Right renal pelvis (tissue), 4 donors: ENCODE results near the gene HLTF. TPM values are rescaled to one million over a fixed set of nuclear protein-coding genes. Genes with fewer than 3 reads are reported as not detected.
"Not testable (repeated sequence)": the region's sequence is repeated elsewhere in the genome, so short reads cannot be mapped to it uniquely, and the experiment has no call there.

Experiments
- DNase-seq, 4 donors: peaks; one replicate each; pipeline ENCODE4 v3.0.0-alpha.2; 2013; ENCODE audit warnings: low read depth in 4 of 4, low spot score in 3 of 4, missing footprints in 1 of 4
- polyA plus RNA-seq, 4 donors: library from polyadenylated mRNA; unstranded; fragments of 120-200 nt; gene quantifications; one replicate each; pipeline ENCODE4 v1.2.1, GENCODE V29; 2013; ENCODE audit not compliant: insufficient read length in 4 of 4

The HLTF gene, protein sequence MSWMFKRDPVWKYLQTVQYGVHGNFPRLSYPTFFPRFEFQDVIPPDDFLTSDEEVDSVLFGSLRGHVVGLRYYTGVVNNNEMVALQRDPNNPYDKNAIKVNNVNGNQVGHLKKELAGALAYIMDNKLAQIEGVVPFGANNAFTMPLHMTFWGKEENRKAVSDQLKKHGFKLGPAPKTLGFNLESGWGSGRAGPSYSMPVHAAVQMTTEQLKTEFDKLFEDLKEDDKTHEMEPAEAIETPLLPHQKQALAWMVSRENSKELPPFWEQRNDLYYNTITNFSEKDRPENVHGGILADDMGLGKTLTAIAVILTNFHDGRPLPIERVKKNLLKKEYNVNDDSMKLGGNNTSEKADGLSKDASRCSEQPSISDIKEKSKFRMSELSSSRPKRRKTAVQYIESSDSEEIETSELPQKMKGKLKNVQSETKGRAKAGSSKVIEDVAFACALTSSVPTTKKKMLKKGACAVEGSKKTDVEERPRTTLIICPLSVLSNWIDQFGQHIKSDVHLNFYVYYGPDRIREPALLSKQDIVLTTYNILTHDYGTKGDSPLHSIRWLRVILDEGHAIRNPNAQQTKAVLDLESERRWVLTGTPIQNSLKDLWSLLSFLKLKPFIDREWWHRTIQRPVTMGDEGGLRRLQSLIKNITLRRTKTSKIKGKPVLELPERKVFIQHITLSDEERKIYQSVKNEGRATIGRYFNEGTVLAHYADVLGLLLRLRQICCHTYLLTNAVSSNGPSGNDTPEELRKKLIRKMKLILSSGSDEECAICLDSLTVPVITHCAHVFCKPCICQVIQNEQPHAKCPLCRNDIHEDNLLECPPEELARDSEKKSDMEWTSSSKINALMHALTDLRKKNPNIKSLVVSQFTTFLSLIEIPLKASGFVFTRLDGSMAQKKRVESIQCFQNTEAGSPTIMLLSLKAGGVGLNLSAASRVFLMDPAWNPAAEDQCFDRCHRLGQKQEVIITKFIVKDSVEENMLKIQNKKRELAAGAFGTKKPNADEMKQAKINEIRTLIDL
- 10 to 100 TPM; 38.9 to 53.2 (median 48.0) TPM for polyA plus RNA-seq

DNA sequence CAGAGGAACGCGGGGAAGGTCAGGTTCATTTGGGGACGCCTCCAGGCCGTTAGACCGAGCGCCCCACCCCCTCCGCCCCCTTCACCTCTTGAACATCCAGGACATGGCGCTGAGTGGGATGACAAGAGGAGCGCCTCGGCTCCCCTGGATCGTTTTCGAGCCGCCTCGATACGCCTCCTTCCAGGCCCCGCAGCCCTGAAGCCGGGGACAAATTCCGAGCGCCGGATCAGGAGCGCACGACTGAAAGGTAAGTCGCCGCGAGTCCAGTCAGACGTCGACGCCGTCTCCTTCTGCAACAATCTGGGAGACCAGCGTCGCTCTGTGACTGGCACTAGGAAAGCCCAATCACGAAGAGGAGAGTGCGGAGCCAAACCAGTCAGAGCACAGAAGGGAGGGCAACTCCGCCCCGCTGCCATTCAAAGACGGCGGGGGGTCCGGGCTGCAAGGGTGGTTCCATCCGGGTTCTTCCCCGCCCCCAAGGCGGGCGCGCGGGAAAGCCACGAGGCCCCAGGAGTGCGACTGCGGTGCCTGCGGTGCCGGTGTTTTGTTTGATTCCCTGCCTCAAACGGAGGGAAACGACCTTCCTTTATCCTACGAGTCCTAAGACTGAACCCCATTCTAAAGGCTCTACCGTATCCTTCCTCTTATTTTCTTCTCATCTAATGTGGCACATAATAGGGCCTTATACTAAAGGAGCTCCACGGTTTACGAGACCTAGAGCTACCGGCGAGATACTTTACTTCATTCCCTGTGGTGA, at the start of gene HLTF:
Gene HLTF, minus strand, starts transcription at position 302 of the 757 bp plus-strand sequence. Its CDS starts 197 bp downstream, at position 105.
- DNase-seq: peak; percentile 87 to 96 (median 94)

DNA sequence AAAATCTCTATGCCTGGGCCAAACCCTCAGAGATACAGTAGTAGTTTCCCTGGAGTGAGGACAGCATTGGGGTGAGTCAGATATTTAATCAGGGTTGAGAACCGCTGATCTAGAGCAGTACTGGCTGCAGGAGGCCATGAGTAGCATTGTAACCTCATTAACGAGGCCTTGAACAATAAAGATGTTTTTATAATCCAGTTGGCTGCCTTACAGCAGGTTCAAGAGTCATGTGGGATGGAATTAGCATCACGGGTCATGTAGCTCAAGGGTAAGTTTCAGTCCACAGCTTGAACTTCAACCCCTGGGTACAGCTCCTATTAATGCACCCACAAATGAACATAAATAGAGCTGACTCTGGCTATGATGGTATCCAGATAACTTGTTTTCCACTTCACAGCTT, 48.2 kb upstream of the HLTF start:
- DNase-seq: peak in 1 of 4 donors; percentile 30

DNA sequence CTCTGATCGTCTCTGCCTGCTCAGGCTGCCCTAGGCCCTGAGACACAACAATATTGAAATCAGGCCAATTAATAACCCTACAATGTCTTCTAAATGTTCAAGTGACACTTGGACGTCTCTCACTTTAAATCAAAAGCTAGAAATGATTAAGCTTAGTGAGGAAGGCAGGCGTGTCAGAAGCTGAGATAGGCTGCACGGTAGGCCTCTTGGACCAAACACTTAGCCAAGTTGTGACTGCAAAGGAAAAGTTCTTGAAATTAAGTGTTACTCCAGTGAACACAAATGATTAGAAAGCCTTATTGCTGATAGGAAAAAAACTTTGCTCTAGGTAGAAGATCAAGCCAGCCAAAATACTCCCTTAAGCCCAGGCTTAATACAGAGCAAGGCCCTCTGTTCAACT, 45.3 kb upstream of the HLTF start:
- DNase-seq: no peak

DNA sequence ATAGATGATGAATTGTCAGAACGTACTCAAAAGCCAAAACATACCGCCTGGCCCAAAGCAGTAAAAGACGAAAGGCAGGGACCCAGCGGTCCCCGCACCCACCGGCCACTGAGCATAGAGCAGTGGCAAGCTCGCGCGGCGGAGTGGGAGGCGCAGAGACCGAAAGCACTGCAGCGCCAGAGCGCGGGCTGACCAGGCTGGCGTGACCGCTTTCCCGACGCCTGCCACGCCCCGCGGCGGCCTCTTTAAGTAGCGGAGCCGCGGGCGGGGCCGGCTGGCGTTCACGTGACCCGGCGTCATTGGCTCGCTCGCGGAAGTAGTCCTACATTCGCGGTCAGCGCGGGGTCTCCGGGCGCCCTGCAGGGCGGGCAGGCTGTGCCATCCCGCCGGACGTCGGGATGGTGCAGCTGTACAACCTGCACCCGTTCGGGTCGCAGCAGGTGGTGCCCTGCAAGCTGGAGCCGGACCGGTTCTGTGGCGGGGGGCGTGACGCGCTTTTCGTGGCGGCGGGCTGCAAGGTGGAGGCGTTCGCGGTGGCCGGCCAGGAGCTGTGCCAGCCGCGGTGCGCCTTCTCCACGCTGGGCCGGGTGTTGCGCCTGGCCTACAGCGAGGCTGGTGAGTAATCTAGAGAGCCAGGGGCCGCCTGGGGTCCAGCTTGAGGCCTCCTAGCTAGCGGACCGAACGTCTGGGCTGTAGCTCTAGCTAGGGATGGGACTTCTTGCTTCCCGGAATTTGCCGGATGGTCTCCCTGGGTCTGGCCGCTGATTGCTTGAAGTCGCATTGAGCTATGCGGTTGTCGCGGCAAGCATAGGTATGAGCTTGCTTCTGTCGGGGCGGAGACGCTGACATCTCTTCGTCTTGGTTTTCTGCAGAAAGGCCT, 43.2 kb upstream of the HLTF start, which contains the start of gene HPS3:
Gene HPS3, plus strand, starts transcription at position 313 of the 880 bp plus-strand sequence. Its CDS starts 86 bp downstream, at position 399.
- peak; percentile 86 to 88 (median 86) for DNase-seq

DNA sequence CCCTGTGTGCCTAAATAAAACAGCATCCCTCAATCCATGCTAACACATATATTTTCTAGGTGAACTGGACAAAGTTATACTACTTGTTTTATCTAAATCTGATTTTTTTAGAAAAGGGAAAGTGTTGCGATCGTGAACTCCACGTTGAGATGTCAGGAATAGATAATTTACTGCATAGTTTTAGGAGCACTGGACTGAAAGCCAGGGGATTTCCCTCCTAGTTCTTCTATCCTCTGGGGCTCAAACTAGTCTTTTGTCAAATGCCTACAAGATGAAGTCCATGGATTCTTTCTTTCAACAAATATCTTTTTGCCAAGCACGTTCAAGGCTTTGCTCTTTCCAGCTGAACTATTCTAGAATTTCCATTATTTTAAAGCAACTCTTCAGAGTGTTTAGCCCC, 42.5 kb upstream of the HLTF start:
- DNase-seq: no peak

DNA sequence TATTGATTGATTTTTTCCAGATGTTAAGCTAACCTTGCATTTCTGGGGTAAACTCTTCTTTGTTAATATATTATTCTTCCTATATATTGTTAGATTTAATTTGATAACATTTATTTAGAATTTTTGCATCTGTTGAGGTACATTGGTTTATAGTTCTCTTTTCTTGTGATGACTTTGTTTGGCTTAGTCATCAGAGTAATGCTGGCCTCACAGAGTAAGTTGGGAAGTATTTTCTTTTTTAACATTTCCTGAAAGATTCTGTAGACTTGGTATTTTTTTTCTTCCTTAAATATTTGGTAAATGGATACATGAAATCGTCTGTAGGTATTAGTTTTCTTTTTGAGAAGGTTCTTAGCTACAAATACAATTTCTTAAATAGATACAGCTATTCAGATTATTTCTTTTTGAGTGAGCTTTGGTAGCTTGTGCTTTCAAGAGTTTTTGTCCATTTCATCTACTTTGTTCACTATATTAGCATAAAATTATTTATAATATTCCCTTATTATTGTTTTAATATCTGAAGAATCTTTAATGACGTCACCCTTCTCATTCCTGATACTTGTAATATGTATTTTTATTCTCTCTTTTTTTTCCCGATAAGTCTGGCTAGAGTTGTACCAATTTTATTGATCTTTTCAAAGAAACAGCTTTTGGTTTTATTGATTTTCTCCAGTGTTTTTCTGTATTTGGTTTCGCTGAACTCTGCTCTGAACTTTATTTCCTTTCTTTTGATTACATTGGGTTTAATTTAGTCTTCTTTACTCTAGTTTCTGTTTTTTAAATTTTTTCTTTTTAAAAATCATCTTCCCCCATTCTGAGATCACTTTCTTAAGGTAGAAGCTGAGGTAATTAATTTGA, 36.6 kb upstream of the HLTF start:
- no peak for DNase-seq

DNA sequence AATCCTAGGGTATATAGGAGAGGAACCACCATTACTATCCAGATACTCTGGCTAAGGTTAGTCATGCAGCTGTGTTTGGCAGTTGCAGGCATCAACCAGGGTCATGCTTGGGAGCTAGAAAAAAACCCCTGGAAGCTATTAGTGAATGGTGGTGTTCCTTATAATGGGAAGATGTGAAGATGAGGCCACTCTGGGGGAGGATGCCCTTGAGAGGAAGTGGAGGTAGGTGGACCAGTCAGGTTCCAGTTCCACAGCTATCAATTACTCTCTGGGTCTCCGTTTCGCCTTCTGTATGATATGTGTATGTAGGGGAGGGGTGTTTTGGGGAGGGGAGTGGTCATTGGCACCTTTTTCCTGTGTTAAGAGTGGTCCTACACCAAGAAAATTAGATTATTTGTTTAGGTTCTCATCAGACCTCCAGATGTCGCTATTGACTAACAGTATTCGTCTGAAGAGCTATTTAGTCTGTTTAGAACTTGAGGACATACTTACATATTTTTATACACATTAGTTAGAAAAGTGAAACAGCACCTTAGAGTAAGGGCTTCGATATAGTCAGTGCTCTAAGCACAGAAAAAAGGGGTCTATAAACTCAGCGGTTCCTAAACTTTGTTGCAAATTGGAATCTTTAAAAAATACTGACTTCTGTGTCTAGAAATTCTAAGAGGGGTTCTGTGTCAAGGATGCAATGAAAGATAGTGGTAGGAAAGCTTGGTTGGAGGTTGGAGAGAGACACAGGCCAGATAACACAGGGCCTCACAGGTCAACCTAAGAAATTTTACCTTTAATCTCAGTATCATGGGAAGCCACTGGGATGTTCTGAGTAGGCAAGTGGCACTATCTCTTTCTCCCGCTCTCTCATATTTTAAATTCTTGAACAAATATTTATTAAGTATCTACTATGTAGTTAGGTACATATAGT, 34.0 kb upstream of the HLTF start:
- peak in 2 of 4 donors; percentile 30 to 47 for DNase-seq

DNA sequence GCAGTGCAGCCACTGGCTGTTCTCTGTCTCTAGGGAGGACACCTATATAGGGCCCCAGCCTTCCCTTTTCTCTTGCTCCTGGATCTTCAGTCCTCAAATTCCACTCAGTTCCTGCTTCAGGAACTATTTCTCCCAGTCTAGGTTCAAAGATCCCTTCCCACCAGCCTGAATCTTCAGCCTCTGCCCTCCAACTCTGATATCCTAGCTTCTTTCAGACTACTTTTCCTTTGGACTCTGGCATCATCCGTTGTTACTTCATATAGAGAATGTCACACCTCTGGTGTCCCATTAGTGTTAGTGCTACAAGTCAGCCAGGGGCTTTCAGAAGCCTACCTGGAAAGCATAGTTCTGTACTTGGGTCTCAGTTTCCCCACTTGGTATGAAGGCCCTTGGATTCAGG, 33.1 kb upstream of the HLTF start:
- no peak for DNase-seq

DNA sequence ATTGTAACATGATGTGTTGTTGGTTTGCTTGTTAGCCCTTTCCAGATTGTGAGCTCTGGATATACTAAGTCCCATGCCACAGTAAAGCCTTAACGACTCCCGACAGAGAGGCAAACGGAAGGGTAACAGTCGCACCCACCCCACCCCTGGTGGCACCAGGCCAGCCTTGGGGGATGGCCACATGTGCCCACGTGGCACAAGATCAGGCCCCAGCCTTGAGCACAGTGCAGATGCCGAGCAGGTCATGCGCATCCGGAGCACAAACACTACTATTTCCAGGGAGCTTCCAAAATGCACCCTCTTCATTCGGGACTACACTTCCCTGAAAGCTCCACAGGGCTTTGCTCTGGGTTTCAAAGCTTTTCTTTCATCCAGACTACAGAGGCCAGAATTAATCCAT, 32.4 kb upstream of the HLTF start:
- DNase-seq: no peak

DNA sequence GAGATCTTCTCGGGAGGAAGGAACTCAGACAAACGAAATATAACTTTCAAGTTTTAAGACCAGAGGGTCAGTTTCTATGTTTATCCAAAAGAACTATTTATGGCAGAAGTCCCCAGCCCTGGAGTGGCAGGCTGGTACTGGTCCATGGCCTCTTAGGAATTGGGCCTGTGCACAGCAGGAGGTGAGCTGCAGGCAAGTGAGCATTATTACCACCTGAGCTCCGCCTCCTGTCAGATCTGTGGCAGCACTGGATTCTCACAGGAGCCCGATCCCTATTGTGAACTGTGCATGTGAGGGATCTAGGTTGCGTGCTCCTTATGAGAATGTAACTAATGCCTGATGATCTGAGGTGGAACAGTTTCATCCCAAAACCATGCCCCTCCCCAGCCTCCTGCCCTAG, 28.8 kb upstream of the HLTF start:
- DNase-seq: no peak

DNA sequence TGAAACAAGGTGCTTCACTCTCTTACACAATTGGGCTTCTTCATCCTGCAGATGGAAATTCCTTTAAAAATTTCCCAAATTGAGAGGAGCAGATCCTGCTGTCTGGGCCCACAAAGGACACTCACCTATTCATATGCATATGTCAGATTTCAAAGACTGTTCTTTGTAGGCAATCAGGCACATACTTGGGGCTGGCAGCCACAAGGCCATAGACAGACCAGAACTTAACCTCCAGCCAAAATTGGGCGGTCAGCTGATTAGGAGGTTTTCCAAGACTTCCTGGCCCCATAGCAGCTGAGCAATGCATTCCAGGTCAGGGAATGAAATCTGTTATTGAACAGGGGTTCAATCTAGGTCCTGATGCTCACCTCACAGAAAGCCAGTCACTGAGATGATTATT, 28.1 kb upstream of the HLTF start:
- no peak for DNase-seq

DNA sequence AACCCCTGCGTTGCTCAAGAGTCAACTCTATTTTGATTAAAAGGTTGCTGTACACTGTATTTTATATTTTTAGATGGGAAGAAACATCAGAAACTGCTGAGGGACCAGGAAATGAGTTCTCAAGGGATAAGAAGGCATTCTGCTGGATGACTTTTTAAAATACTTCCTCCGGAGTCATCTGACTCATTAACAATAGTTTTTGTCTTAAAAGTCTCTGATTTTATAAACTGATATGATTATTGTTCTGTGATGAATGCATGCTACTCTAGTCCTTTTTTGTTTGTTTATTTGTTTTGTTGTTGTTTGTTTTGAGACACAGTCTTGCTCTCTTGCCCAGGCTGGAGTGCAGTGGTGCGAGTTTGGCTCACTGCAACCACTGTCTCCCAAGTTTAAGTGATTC, 18.2 kb upstream of the HLTF start:
- DNase-seq: no peak

DNA sequence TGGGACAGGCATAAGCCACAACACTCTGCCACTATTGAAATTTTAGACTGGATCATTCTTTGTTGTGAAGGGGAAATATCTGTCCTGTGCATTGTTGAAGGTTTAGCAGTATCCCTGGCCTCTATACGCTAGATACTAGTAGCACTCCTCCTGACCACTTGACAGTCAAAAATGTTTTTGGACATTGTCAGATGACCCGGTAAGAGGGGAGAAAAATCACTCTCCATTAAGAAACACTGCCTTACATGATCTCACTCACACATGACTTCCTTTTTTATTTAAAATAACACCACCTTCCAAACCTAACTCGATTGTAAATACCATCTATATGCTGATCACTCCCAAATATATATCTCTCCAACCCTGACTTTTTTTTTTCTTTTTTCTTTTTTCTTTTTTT, 15.3 kb upstream of the HLTF start:
- DNase-seq: no peak

DNA sequence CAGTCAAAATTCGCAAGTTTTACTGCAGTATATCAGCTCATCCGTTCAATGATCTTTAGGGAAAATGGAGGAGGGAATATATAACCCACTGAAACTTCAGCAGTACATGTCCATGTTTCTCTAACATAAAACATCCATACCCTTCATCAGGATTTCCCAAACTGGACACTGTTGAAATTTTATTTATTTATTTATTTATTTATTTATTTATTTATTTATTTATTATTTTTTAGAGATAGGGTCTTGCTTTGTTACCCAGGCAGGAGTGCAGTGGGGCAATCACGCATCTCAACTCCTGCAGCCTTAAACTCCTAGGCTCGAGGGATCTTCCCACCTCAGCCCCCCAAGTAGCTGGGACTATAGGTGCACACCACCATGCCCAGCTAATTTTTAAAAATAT, 14.8 kb upstream of the HLTF start:
- no peak for DNase-seq

DNA sequence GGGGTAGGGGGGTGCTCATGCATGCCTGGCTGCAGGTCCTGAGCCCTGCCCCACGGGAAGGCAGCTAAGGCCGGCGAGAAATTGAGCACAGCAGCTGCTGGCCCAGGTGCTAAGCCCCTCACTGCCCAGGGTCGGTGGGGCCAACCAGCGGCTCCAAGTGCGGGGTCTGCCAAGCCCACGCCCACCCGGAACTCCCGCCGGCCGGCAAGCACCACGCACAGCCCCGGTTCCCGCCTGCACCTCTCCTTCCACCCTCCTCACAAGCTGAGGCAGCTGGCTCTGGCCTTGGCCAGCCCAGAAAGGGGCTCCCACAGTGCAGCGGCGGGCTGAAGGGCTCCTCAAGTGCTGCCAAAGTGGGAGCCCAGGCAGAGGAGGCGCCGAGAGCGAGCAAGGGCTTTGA, 11.7 kb upstream of the HLTF start:
- DNase-seq: not testable (repeated sequence)

DNA sequence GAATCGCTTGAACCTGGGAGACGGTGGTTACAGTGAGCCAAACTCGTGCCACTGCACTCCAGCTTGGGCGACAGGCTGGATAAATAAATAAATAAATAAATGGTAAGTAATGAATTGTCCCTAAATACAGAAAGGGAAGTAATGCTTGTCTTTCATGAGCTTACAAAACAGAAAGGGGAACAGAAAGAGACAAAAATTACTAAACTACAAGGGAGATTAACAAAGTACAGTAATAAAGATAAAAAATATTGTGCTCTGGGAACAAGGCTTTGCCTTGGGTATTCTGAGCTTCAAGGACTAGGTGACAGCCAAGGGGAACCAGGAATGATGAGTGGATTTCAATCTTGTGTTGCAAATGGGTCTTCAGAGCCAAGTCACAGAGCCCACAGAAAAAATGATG, 9.2 kb upstream of the HLTF start:
- no peak for DNase-seq

DNA sequence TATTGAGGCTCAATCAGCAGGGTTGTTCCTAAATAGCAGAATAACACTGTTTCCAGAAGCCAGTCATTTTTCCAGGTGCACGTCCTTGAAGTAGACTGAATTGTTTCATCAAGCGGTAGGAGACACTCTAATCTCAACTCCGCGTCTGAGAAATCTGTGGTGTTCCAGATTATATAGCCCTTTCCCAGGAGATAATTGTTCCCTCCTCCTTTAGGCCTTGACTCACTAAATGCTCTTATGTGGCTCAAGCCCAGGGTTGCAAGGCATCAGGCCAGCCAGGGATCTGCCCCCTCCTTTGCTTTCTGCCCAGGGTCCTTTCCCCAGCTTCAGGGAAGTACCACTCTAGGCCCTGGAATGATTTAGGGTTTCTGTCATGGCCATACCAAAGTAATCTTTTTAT, 5.7 kb upstream of the HLTF start:
- no peak for DNase-seq

DNA sequence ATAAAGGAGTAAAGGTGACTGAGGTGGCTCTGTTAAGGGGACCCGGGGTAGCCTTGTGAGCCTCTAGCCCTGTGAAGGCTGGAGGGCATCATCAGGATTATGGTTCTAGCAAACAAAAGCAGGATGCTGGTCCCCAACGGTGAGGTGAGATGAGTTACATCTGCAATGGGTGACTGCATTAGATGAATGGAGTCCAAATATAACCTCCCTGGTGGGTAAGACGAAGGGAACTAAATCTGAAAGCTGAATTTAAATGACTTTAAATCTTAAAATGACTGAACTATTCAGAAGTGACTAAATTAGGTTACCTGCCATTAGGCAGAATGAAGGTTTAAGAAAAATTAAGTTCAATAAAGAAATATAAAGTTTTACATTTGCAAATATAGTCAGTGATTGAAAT, 4.6 kb upstream of the HLTF start:
- DNase-seq: no peak
